Astrocyte (in vitro differentiated cells and primary cell): ENCODE measurements around the gene SCFD1. TPM values are rescaled to one million over a fixed set of nuclear protein-coding genes. Genes with fewer than 3 reads are reported as not detected.
A peak's percentile ranks its signal among the peaks of the same experiment; 100 is the strongest.

Source experiments
- DNase-seq: peaks from one replicate; pipeline ENCODE4 v3.0.0-alpha.2; 2010; ENCODE audit warnings: low read depth
- FAIRE-seq: peaks from 2 replicates; lab custom pipeline; 2011; peaks lifted over from hg19 to GRCh38; lab: Jason Lieb, UNC
- H2AFZ ChIP-seq: 2 replicates; pipeline ENCODE4 v1.6.0; 2012; ENCODE audit warnings: low read depth, low read length, inconsistent platforms
- H3K27ac ChIP-seq: 2 replicates; pipeline ENCODE4 v1.5.1; 2011; ENCODE audit warnings: low read depth, low read length, inconsistent platforms
- H3K27me3 ChIP-seq: 2 replicates; pipeline ENCODE4 v1.6.0; 2011; ENCODE audit warnings: low read length, inconsistent platforms; ENCODE audit not compliant: insufficient read depth
- H3K36me3 ChIP-seq: 2 replicates; pipeline ENCODE4 v1.5.1; 2011; ENCODE audit warnings: low read length, inconsistent platforms; ENCODE audit not compliant: insufficient read depth
- H3K4me1 ChIP-seq: 2 replicates; pipeline ENCODE4 v1.5.1; 2011; ENCODE audit warnings: low read length, inconsistent platforms; ENCODE audit not compliant: insufficient read depth
- H3K4me2 ChIP-seq: 2 replicates; pipeline ENCODE4 v1.6.0; 2012; ENCODE audit warnings: low read length, inconsistent platforms
- H3K4me3 ChIP-seq: 2 replicates; pipeline ENCODE4 v1.5.1; 2011; ENCODE audit warnings: low read depth, mild to moderate bottlenecking, low read length, inconsistent platforms; ENCODE audit not compliant: insufficient read depth
- H3K79me2 ChIP-seq: 2 replicates; pipeline ENCODE4 v1.6.0; 2012; ENCODE audit warnings: mild to moderate bottlenecking, low read length, inconsistent platforms; ENCODE audit not compliant: insufficient read depth
- H3K9ac ChIP-seq: 2 replicates; pipeline ENCODE4 v1.6.0; 2012; ENCODE audit warnings: mild to moderate bottlenecking, low read length, inconsistent platforms
- H3K9me3 ChIP-seq: 2 replicates; pipeline ENCODE4 v1.5.1; 2012; ENCODE audit warnings: low read depth, mild to moderate bottlenecking, low read length, inconsistent platforms; ENCODE audit not compliant: insufficient read depth
- H4K20me1 ChIP-seq: 2 replicates; pipeline ENCODE4 v1.6.0; 2012; ENCODE audit warnings: low read length, inconsistent platforms; ENCODE audit not compliant: insufficient read depth
- H3K27ac Mint-ChIP-seq: one replicate; pipeline ENCODE4 v1.8.0; 2021; ENCODE audit warnings: mild to moderate bottlenecking, mixed read lengths; ENCODE audit not compliant: unreplicated experiment
- H3K27me3 Mint-ChIP-seq: one replicate; pipeline ENCODE4 v1.8.0; 2021; ENCODE audit warnings: low read depth, mixed read lengths; ENCODE audit not compliant: unreplicated experiment
- H3K36me3 Mint-ChIP-seq: one replicate; pipeline ENCODE4 v1.8.0; 2021; ENCODE audit warnings: low read depth, mixed read lengths; ENCODE audit not compliant: unreplicated experiment
- H3K4me1 Mint-ChIP-seq: one replicate; pipeline ENCODE4 v1.8.0; 2021; ENCODE audit warnings: low read depth, mixed read lengths; ENCODE audit not compliant: unreplicated experiment
- H3K4me3 Mint-ChIP-seq: one replicate; pipeline ENCODE4 v1.8.0; 2021; ENCODE audit warnings: mild to moderate bottlenecking, moderate library complexity, mixed read lengths; ENCODE audit not compliant: unreplicated experiment
- H3K9me3 Mint-ChIP-seq: one replicate; pipeline ENCODE4 v1.8.0; 2021; ENCODE audit warnings: mild to moderate bottlenecking, mixed read lengths; ENCODE audit not compliant: unreplicated experiment
- EZH2 ChIP-seq: IDR thresholded peaks from 2 replicates; pipeline ENCODE4 v1.6.1; 2012; ENCODE audit warnings: mild to moderate bottlenecking, low read length, inconsistent platforms; ENCODE audit not compliant: insufficient read depth
- total RNA-seq: library from RNA; stranded (reverse); gene quantifications from 2 replicates; pipeline ENCODE4 v1.2.1, GENCODE V29; 2021
- TF ChIP-seq, protein P1 (sequence below): IDR thresholded peaks from 2 replicates; pipeline ENCODE4 v1.5.1; 2011; ENCODE audit warnings: low read depth, mild to moderate bottlenecking, inconsistent platforms, low read length, moderate library complexity; ENCODE audit not compliant: insufficient read depth

The SCFD1 gene
- total RNA-seq, 1 donor from 2014 or later = 82.2 TPM

- no peaks in the 10 kb centered on the region for H3K4me1 Mint-ChIP-seq
- H3K36me3 ChIP-seq = peaks cover 42% of the 10 kb centered on the region
- DNase-seq (no peak), FAIRE-seq (no peak)
- no peak overlapping the region for H3K27ac Mint-ChIP-seq
- no peak overlapping the region for H3K4me2 ChIP-seq
- H3K4me3 Mint-ChIP-seq = no peak overlapping the region
- no peak overlapping the region for H3K4me3 ChIP-seq
- no peaks in the 10 kb centered on the region for H3K27me3 Mint-ChIP-seq
- TF ChIP-seq, protein P1, sequence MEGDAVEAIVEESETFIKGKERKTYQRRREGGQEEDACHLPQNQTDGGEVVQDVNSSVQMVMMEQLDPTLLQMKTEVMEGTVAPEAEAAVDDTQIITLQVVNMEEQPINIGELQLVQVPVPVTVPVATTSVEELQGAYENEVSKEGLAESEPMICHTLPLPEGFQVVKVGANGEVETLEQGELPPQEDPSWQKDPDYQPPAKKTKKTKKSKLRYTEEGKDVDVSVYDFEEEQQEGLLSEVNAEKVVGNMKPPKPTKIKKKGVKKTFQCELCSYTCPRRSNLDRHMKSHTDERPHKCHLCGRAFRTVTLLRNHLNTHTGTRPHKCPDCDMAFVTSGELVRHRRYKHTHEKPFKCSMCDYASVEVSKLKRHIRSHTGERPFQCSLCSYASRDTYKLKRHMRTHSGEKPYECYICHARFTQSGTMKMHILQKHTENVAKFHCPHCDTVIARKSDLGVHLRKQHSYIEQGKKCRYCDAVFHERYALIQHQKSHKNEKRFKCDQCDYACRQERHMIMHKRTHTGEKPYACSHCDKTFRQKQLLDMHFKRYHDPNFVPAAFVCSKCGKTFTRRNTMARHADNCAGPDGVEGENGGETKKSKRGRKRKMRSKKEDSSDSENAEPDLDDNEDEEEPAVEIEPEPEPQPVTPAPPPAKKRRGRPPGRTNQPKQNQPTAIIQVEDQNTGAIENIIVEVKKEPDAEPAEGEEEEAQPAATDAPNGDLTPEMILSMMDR = no peak
- no peak for TF ChIP-seq EZH2
- H3K36me3 Mint-ChIP-seq = peaks cover 4% of the 10 kb centered on the region
- no peak overlapping the region for H3K9ac ChIP-seq
- peaks cover 36% of the 10 kb centered on the region for H4K20me1 ChIP-seq
- no peaks in the 10 kb centered on the region for H3K9me3 ChIP-seq
- no peaks in the 10 kb centered on the region for H3K9me3 Mint-ChIP-seq
- H3K27ac ChIP-seq = no peak overlapping the region
- no peaks in the 10 kb centered on the region for H3K79me2 ChIP-seq
- no peaks in the 10 kb centered on the region for H3K4me1 ChIP-seq
- no peak overlapping the region for H2AFZ ChIP-seq
- no peaks in the 10 kb centered on the region for H3K27me3 ChIP-seq
These were observed 33.5 kb downstream of the SCFD1 start for GRCh38 chr14:30655658-30656057.

- no peaks in the 10 kb centered on the region for H3K9me3 ChIP-seq
- no peaks in the 10 kb centered on the region for H3K27me3 ChIP-seq
- Mint-ChIP-seq H3K27me3 (no peaks in the 10 kb centered on the region), H3K9me3 (no peaks in the 10 kb centered on the region), H3K4me1 (no peaks in the 10 kb centered on the region), H3K4me3 (no peak overlapping the region), H3K27ac (no peak overlapping the region), H3K36me3 (peaks cover 7% of the 10 kb centered on the region)
- H3K79me2 ChIP-seq = no peaks in the 10 kb centered on the region
- H3K36me3 ChIP-seq = peaks cover 41% of the 10 kb centered on the region
- no peak overlapping the region for H2AFZ ChIP-seq
- TF ChIP-seq, protein P1 = peak; percentile 82
- no peak for TF ChIP-seq EZH2
- DNase-seq = peak; percentile 7
- H3K4me1 ChIP-seq = no peaks in the 10 kb centered on the region
- no peak overlapping the region for H3K4me3 ChIP-seq
- no peak overlapping the region for H3K4me2 ChIP-seq
- FAIRE-seq = peak; percentile 9
- H3K27ac ChIP-seq = no peak overlapping the region
- peaks cover 36% of the 10 kb centered on the region for H4K20me1 ChIP-seq
- no peak overlapping the region for H3K9ac ChIP-seq
These were observed 34.1 kb downstream of the SCFD1 start for GRCh38 chr14:30656190-30656632.

GRCh38 chr14:30657050-30657449 is 34.9 kb downstream of the SCFD1 start:
- Histone ChIP-seq H3K9ac (no peak overlapping the region), H2AFZ (no peak overlapping the region), H3K27ac (no peak overlapping the region), H3K9me3 (no peaks in the 10 kb centered on the region), H3K4me2 (no peak overlapping the region), H4K20me1 (peaks cover 36% of the 10 kb centered on the region), H3K79me2 (no peaks in the 10 kb centered on the region), H3K4me1 (no peaks in the 10 kb centered on the region), H3K4me3 (no peak overlapping the region), H3K27me3 (no peaks in the 10 kb centered on the region), H3K36me3 (peaks cover 35% of the 10 kb centered on the region)
- peaks cover 8% of the 10 kb centered on the region for H3K36me3 Mint-ChIP-seq
- H3K27me3 Mint-ChIP-seq = no peaks in the 10 kb centered on the region
- H3K27ac Mint-ChIP-seq = no peak overlapping the region
- no peak overlapping the region for H3K4me3 Mint-ChIP-seq
- DNase-seq (no peak), FAIRE-seq (no peak)
- H3K9me3 Mint-ChIP-seq = no peaks in the 10 kb centered on the region
- H3K4me1 Mint-ChIP-seq = no peaks in the 10 kb centered on the region
- TF ChIP-seq EZH2 = no peak
- TF ChIP-seq, protein P1 = no peak
